GM18873 (cell line): ENCODE measurements around the gene TDRD12.

Experiments
- ATAC-seq: cut with Tn5 transposase; IDR thresholded peaks from one replicate; pipeline ENCODE4 v1.9.1; 2021; ENCODE audit warnings: mild to moderate bottlenecking, moderate library complexity, moderate number of reproducible peaks; ENCODE audit not compliant: unreplicated experiment, low FRiP score

The TDRD12 gene

GRCh38 chr19:32800191-32800590 lies 80.6 kb downstream of the TDRD12 start:
- ATAC-seq = no peak

GRCh38 chr19:32800754-32801153 lies 81.2 kb downstream of the TDRD12 start:
- ATAC-seq = no peak

- ATAC-seq = no peak
These were observed 83.3 kb downstream of the TDRD12 start for GRCh38 chr19:32802840-32803239.

- ATAC-seq = no peak
These were observed 88.7 kb downstream of the TDRD12 start for GRCh38 chr19:32808236-32808635.

GRCh38 chr19:32809254-32809653 lies 89.7 kb downstream of the TDRD12 start:
- ATAC-seq = no peak

GRCh38 chr19:32809754-32810153 lies 90.2 kb downstream of the TDRD12 start:
- ATAC-seq = no peak

- no peak for ATAC-seq
These were observed 90.9 kb downstream of the TDRD12 start for GRCh38 chr19:32810452-32810851.

- no peak for ATAC-seq
These were observed 91.6 kb downstream of the TDRD12 start for GRCh38 chr19:32811151-32811550.

GRCh38 chr19:32812036-32812435 lies 92.5 kb downstream of the TDRD12 start:
- ATAC-seq = no peak

- ATAC-seq = no peak
These were observed 93.0 kb downstream of the TDRD12 start for GRCh38 chr19:32812571-32812970.

GRCh38 chr19:32813862-32814425 lies 94.4 kb downstream of the TDRD12 start:
- no peak for ATAC-seq

GRCh38 chr19:32814624-32815023 lies 95.1 kb downstream of the TDRD12 start:
- ATAC-seq = no peak

GRCh38 chr19:32816555-32817099 lies 97.1 kb downstream of the TDRD12 start:
- ATAC-seq = no peak

- ATAC-seq = no peak
These were observed 98.3 kb downstream of the TDRD12 start for GRCh38 chr19:32817569-32818476.

- no peak for ATAC-seq
These were observed 99.0 kb downstream of the TDRD12 start for GRCh38 chr19:32818536-32818935.

GRCh38 chr19:32819419-32820400 lies 100.1 kb downstream of the TDRD12 start:
- no peak for ATAC-seq

- ATAC-seq = no peak
These were observed 103.6 kb downstream of the TDRD12 start for GRCh38 chr19:32822916-32823746.

- ATAC-seq = no peak
These were observed 104.2 kb downstream of the TDRD12 start for GRCh38 chr19:32823747-32824102.

- no peak for ATAC-seq
These were observed 104.7 kb downstream of the TDRD12 start for GRCh38 chr19:32824191-32824751.
